ENCODE results near the gene LCP2. TPM values are rescaled to one million over a fixed set of nuclear protein-coding genes. Genes with fewer than 3 reads are reported as not detected.

LCP2 gene
- total RNA-seq: not detected in 2 replicates

GRCh38 chr5:170297589-170298462 is at the start of gene LCP2:
Gene LCP2, minus strand, starts transcription at chr5:170297777. Its CDS starts 166 bp downstream, at chr5:170297611.

GRCh38 chr5:170232786-170233185 is 64.8 kb downstream of the LCP2 start, which contains the start of gene C5orf58:
Gene C5orf58, plus strand, starts transcription at chr5:170232985. Its CDS starts 1,992 bp downstream, at chr5:170234977.

Other genes starting within 250 kb of the LCP2 start
- gene FOXI1, start 191.9 kb downstream of the LCP2 start, total RNA-seq: not detected in 2 replicates
- not detected in 2 replicates for gene C5orf58, start 64.8 kb downstream of the LCP2 start, total RNA-seq
- not detected in 2 replicates for gene KCNMB1, start 91.6 kb upstream of the LCP2 start, total RNA-seq
- not detected in 2 replicates for gene KCNIP1, start 206.2 kb upstream of the LCP2 start, total RNA-seq

Measured in hair follicular keratinocyte (primary cell).